AG04449 (cell line): ENCODE measurements around the gene ZNF554.

ENCODE experiments used
- CTCF ChIA-PET: fragments of 350-600 bp; formaldehyde crosslinking; extraction: SDS; loops from one replicate; lab custom pipeline; 2021; ENCODE audit warnings: antibody characterized with exemption; lab: Yijun Ruan, JAX
- POLR2A ChIA-PET: fragments of 400-600, 350-600 bp; formaldehyde crosslinking; extraction: SDS; loops from one replicate; lab custom pipeline; 2020; ENCODE audit warnings: antibody characterized with exemption, inconsistent platforms; lab: Yijun Ruan, JAX
- DNase-seq: peaks from one replicate; pipeline ENCODE4 v3.0.0-alpha.2; 2010; ENCODE audit warnings: low read depth, low spot score
- H3K4me3 ChIP-seq: 2 replicates; pipeline ENCODE4 v1.5.1; 2011; ENCODE audit warnings: low read depth, mild to moderate bottlenecking, control low read depth, low read length
- CTCF ChIP-seq: IDR thresholded peaks from one replicate; pipeline ENCODE4 v1.5.1; 2011; ENCODE audit warnings: mild to moderate bottlenecking, moderate library complexity, low read length, control low read depth, inconsistent platforms; ENCODE audit not compliant: insufficient read depth; ENCODE audit errors: missing control alignments

The ZNF554 gene

DNA sequence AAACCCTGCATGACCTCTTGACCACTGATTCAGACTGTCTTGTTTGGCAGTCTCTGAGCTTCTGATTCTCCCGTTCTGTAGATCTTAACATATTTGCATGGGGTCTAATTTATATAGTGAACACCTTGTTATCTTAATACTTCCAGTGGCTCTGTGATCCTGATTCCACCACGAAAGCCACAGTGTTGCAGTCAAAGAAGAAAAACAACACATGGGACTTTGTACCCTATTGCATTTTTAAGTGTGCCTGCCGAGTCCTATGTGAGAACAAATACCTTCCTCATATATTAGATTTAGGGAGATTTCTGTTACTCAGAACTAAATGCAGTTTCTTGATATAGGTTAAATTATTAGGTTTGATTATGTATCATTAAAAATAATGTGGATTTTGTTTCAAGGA, 35.2 kb downstream of the ZNF554 start:
- ChIA-PET CTCF (interaction anchor here (1.5 kb wide), 1 partner anchor 33 kb away, joined by 8 read pairs; no protein-coding TSS in a partner anchor), POLR2A (no interaction called here)
- H3K4me3 ChIP-seq: no peak overlapping the region
- DNase-seq: no peak
- no peak for TF ChIP-seq CTCF

DNA sequence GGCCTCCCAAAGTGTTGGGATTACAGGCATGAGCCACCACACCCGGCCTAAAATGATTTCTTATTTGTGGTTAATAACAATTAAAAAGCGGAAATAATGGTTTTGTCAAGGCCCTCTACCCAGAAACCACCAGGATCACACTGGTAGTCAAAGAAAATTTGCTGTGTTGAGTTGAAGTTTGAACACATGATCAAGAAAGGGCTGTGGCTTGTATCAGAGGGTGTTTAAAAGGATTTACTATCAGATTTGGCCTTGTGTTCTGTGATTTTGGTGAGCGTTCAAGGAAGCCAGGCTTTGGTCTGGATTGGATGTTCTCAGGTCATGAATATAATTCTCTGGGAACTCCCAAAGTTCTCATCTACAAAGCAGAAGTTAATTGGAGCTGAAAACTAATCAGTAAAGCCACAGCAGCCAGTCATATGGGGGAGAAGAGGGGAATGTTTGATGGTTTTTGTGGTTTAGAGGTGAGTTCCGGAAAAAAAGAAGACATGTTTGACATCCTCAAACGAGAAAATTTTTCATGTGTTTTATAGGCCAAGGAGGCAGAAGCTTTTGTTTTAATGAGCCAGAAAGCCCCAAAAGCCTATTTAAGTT, 36.9 kb downstream of the ZNF554 start:
- ChIA-PET CTCF (interaction anchor here (1.5 kb wide), 1 partner anchor 28 kb away, joined by 3 read pairs; no protein-coding TSS in a partner anchor), POLR2A (no interaction called here)
- no peak for TF ChIP-seq CTCF
- no peak overlapping the region for H3K4me3 ChIP-seq
- DNase-seq: no peak

GRCh38 chr19:2858864-2859263, 39.2 kb downstream of the ZNF554 start:
- H3K4me3 ChIP-seq: no peak overlapping the region
- ChIA-PET CTCF (interaction anchor here (0.6 to 1.9 kb wide), 5 partner anchors 8 to 211 kb away, joined by 3 to 7 read pairs (median 3); partner anchors contain the start of genes ZNF554 and ZNF556), POLR2A (no interaction called here)
- no peak for TF ChIP-seq CTCF
- DNase-seq: no peak

- CTCF ChIA-PET: interaction anchor here (0.7 to 4.5 kb wide), 2 partner anchors 11 to 24 kb away, joined by 3 to 21 read pairs; no protein-coding TSS in a partner anchor
Measured at GRCh38 chr19:2863816-2864215, 44.1 kb downstream of the ZNF554 start.

GRCh38 chr19:2865334-2866100, 45.8 kb downstream of the ZNF554 start:
- CTCF ChIA-PET: interaction anchor here (0.9 to 4.5 kb wide), 2 partner anchors 22 to 217 kb away, joined by 3 to 21 read pairs; no protein-coding TSS in a partner anchor
- POLR2A ChIA-PET: no interaction called here
- TF ChIP-seq CTCF: no peak
- DNase-seq: no peak
- H3K4me3 ChIP-seq: no peak overlapping the region

More at GRCh38 chr19:2863816-2864215, 44.1 kb downstream of the ZNF554 start:
- H3K4me3 ChIP-seq: no peak overlapping the region
- DNase-seq: no peak
- POLR2A ChIA-PET: no interaction called here
- no peak for TF ChIP-seq CTCF

DNA sequence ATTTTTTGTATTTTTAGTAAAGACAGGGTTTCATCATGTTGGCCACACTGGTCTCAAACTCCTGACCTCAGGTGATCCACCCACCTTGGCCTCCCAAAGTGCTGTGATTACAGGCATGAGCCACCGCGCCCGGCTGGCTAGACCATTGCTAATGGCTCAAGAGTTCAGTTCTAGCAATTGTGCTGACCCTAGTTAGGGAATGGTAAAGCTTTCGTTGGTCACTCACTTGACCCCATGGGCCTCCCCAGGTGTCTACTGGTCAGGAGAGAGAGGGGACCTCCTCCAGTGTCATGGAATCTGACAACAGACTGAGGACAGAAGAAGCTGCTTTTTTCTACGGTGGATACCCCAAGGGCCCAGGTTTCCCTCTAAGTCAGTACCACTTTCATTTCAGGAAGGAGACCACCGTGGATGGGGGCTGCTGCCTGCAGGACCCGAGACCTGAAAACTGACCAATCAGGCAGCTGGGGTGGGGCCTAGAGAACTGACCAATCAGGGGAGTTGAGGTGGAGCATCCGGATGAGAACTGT, 46.9 kb downstream of the ZNF554 start:
- no peak for TF ChIP-seq CTCF
- H3K4me3 ChIP-seq: no peak overlapping the region
- ChIA-PET POLR2A (no interaction called here), CTCF (interaction anchor here (1.0 to 4.5 kb wide), 3 partner anchors 8 to 21 kb away, joined by 3 to 21 read pairs (median 8); no protein-coding TSS in a partner anchor)
- no peak for DNase-seq
